B cell (primary cell): ENCODE measurements around the gene INKA1. TPM values are rescaled to one million over a fixed set of nuclear protein-coding genes. Genes with fewer than 3 reads are reported as not detected.

Source experiments
- ATAC-seq: fragments of 200-7000 bp; cut with Tn5 transposase; one replicate; pipeline ENCODE4 v1.10.0; 2021; ENCODE audit warnings: low read depth, mild to moderate bottlenecking, moderate number of reproducible peaks, moderate library complexity
- CTCF ChIA-PET: fragments of 350-600 bp; sonication (Branson Sonifier 250); formaldehyde crosslinking; loops from one replicate; lab custom pipeline; 2021; ENCODE audit warnings: antibody characterized with exemption, inconsistent platforms; lab: Charles Lee
- POLR2A ChIA-PET: fragments of 350-600 bp; sonication (Branson Sonifier 250); formaldehyde crosslinking; loops from one replicate; lab custom pipeline; 2021; ENCODE audit warnings: antibody characterized with exemption; lab: Charles Lee
- DNase-seq: peaks from one replicate; pipeline ENCODE4 v3.0.0; 2013
- H2AFZ ChIP-seq: 2 replicates; pipeline ENCODE4 v1.6.1; 2012; ENCODE audit warnings: mild to moderate bottlenecking, low read depth, low read length; ENCODE audit not compliant: insufficient read depth, poor library complexity, severe bottlenecking
- H3K27ac ChIP-seq, 2 donors: 1 replicate in 1 of 2; 2 replicates in 1 of 2; pipeline ENCODE4 v1.5.1; 2012 to 2013; ENCODE audit warnings: low read length in 2 of 2, mild to moderate bottlenecking in 2 of 2, moderate library complexity in 1 of 2
- H3K27me3 ChIP-seq, 4 experiments: fragments of 200-600 bp in 1 of 4; sonication (generic) in 1 of 4; replicated peaks in 1 of 4; 1 replicate in 2 of 4; 2 replicates in 2 of 4; pipeline versions ENCODE4 v1.6.1 to v1.7.0; 2013 to 2016; ENCODE audit warnings: low read length in 3 of 4, mild to moderate bottlenecking in 2 of 4, mixed read lengths in 1 of 4, moderate library complexity in 1 of 4; ENCODE audit not compliant: insufficient read depth in 4 of 4, control insufficient read depth in 3 of 4; ENCODE audit errors: control extremely low read depth in 1 of 4
- H3K36me3 ChIP-seq, 2 experiments: replicated peaks in 1 of 2; 1 replicate in 1 of 2; 2 replicates in 1 of 2; pipeline versions ENCODE4 v1.6.1 to v1.7.1; 2013; ENCODE audit warnings: low read length in 1 of 2; ENCODE audit not compliant: insufficient read depth in 2 of 2, control insufficient read depth in 1 of 2; ENCODE audit errors: control extremely low read depth in 1 of 2, extremely low read depth in 1 of 2
- H3K4me1 ChIP-seq, 2 donors: fragments of 200-600 bp in 1 of 2; sonication (generic) in 1 of 2; 1 replicate in 1 of 2; 2 replicates in 1 of 2; pipeline versions ENCODE4 v1.5.1 to v1.6.1; 2013 to 2017; ENCODE audit warnings: low read length in 2 of 2; ENCODE audit not compliant: control insufficient read depth in 2 of 2, insufficient read depth in 2 of 2
- H3K4me2 ChIP-seq: replicated peaks from 2 replicates; pipeline ENCODE3; 2012; ENCODE audit warnings: mild to moderate bottlenecking, low read depth, low read length; ENCODE audit not compliant: poor library complexity, severe bottlenecking
- H3K4me3 ChIP-seq, 5 experiments: fragments of 200-600 bp in 1 of 5; sonication (generic) in 1 of 5; 1 replicate in 3 of 5; 2 replicates in 2 of 5; pipeline versions ENCODE4 v1.5.1 to v1.7.0; 2011 to 2016; ENCODE audit warnings: low read length in 4 of 5, mild to moderate bottlenecking in 4 of 5, low read depth in 2 of 5, control low read depth in 1 of 5, moderate library complexity in 1 of 5; ENCODE audit not compliant: insufficient read depth in 1 of 5; ENCODE audit errors: control extremely low read depth in 1 of 5, extremely low read depth in 1 of 5
- H3K79me2 ChIP-seq: fragments of 200-600 bp; sonication (generic); one replicate; pipeline ENCODE4 v1.6.0; 2016; ENCODE audit warnings: low read length; ENCODE audit not compliant: control insufficient read depth, insufficient read depth
- H3K9ac ChIP-seq: fragments of 200-600 bp; sonication (generic); 2 replicates; pipeline ENCODE4 v1.6.1; 2017; ENCODE audit warnings: mild to moderate bottlenecking, low read length, moderate library complexity
- H3K9me3 ChIP-seq, 3 donors: one replicate each; pipeline versions ENCODE4 v1.6.1 to v1.7.1; 2013; ENCODE audit warnings: low read length in 2 of 3; ENCODE audit not compliant: control insufficient read depth in 2 of 3, insufficient read depth in 1 of 3; ENCODE audit errors: control extremely low read depth in 1 of 3
- H4K20me1 ChIP-seq: 2 replicates; pipeline ENCODE4 v1.6.0; 2012; ENCODE audit warnings: mild to moderate bottlenecking, low read length; ENCODE audit not compliant: insufficient read depth, control insufficient read depth, poor library complexity, severe bottlenecking
- H3K27ac Mint-ChIP-seq: one replicate; pipeline ENCODE4 v1.8.0; 2021; ENCODE audit warnings: mixed read lengths
- H3K27me3 Mint-ChIP-seq: one replicate; pipeline ENCODE4 v1.8.0; 2021; ENCODE audit warnings: mixed read lengths
- H3K4me1 Mint-ChIP-seq: one replicate; pipeline ENCODE4 v1.8.0; 2021; ENCODE audit warnings: mixed read lengths
- H3K4me3 Mint-ChIP-seq: one replicate; pipeline ENCODE4 v1.8.0; 2021; ENCODE audit warnings: mixed read lengths
- H3K9me3 Mint-ChIP-seq: one replicate; pipeline ENCODE4 v1.8.0; 2022; ENCODE audit warnings: mixed read lengths; ENCODE audit not compliant: insufficient read depth
- EZH2 ChIP-seq: IDR thresholded peaks from 2 replicates; pipeline ENCODE4 v1.6.1; 2012; ENCODE audit warnings: borderline replicate concordance, low read depth, mild to moderate bottlenecking, moderate library complexity, low read length; ENCODE audit not compliant: insufficient read depth, poor library complexity, severe bottlenecking
- WGBS: methylation state at CpG from one replicate; pipeline ENCODE4 v1.1.5; 2013; ENCODE audit warnings: missing lambda C conversion rate; ENCODE audit not compliant: insufficient coverage; 5-methylcytosine and 5-hydroxymethylcytosine counted together
- intact Hi-C: fragments of 100-400 bp; cut with micrococcal nuclease; formaldehyde crosslinking; loops from one replicate; pipeline ENCODE4 v1.10.0; 2022
- polyA plus RNA-seq: library from polyadenylated mRNA; depleted of rRNA; stranded (reverse); fragments of >200 nt; gene quantifications from 2 replicates; pipeline ENCODE4 v1.2.3, GENCODE V29; 2012
- total RNA-seq, 2 donors: library from RNA; stranded (reverse); fragments of 120-200 nt in 1 of 2; gene quantifications; 1 replicate in 1 of 2; 2 replicates in 1 of 2; pipeline versions ENCODE4 v1.2.3 to v1.2.4, GENCODE V29; 2013 to 2022
- TF ChIP-seq, protein P1 (sequence below): fragments of 200-600 bp; IDR thresholded peaks from one replicate; pipeline ENCODE4 v1.8.0; 2022; ENCODE audit warnings: antibody characterized with exemption, mild to moderate bottlenecking

INKA1 gene
- total and polyA plus RNA-seq, 2 donors (not counting 1 experiment from before 2014, with no cell fraction given): 24.0 to 28.2 TPM

DNA sequence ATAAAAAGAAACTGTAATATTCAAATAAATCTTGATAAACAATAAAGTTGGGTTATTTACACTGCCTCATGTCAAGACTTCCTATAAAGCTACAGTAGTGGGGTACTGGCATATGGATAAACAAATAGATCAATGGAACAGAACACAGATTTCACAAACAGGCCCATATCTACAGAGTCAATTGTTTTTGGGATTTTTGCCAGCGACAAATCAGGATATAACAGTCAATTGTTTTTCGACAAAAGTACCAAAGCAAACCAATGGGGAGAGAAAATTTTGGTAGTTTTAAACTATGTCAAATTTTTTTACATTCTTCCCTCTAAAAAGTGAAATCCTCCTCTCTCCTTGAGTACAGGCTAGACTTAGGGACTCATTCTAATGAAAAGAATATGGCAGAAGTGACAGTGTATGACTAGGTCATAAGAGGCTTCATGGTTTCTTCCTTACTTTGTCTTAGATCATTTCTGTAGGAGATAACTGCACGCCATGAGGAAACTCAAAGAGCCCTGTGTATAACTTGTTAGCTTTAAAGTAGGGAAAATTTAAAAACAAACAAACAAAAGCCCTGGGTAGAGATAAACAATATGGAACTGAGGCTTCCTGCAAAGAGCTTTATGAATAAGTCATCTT is 33.7 kb upstream of the INKA1 start:
- intact Hi-C loops: no loop called here
- POLR2A ChIA-PET: no interaction called here
- no peaks in the 10 kb centered on the region for H3K27me3 Mint-ChIP-seq

DNA sequence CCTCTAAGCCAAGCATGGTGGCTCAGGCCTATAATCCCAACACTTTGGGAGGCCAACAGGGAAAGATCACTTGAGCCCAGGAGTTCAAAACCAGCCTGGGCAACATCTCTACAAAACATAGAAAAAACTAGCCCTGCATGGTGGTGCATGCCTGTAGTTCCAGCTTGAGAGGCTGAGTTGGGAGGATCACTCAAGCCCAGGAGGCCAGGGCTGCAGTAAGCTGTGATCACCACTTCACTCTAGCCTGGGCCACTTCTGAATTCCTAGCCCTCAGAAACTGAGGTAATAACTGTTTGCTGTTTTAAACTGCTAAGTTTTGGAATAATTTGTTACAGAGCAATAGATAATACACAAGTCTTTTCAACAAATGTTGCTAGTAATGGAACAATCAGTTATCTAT is 33.1 kb upstream of the INKA1 start:
- Histone ChIP-seq H3K27ac (no peak overlapping the region), H3K79me2 (peaks cover 94% of the 10 kb centered on the region), H3K4me3 (no peak overlapping the region), H4K20me1 (peaks cover 70% of the 10 kb centered on the region), H3K4me2 (no peak overlapping the region), H3K4me1 (no peaks in the 10 kb centered on the region), H3K27me3 (no peaks in the 10 kb centered on the region), H2AFZ (no peak overlapping the region), H3K9ac (no peak overlapping the region), H3K36me3 (peaks cover 0 to 16% of the 10 kb centered on the region in 2 experiments), H3K9me3 (no peaks in the 10 kb centered on the region)
- no peaks in the 10 kb centered on the region for H3K9me3 Mint-ChIP-seq
- ChIA-PET CTCF (no interaction called here), POLR2A (no interaction called here)
- no peak for DNase-seq
- TF ChIP-seq, protein P1, sequence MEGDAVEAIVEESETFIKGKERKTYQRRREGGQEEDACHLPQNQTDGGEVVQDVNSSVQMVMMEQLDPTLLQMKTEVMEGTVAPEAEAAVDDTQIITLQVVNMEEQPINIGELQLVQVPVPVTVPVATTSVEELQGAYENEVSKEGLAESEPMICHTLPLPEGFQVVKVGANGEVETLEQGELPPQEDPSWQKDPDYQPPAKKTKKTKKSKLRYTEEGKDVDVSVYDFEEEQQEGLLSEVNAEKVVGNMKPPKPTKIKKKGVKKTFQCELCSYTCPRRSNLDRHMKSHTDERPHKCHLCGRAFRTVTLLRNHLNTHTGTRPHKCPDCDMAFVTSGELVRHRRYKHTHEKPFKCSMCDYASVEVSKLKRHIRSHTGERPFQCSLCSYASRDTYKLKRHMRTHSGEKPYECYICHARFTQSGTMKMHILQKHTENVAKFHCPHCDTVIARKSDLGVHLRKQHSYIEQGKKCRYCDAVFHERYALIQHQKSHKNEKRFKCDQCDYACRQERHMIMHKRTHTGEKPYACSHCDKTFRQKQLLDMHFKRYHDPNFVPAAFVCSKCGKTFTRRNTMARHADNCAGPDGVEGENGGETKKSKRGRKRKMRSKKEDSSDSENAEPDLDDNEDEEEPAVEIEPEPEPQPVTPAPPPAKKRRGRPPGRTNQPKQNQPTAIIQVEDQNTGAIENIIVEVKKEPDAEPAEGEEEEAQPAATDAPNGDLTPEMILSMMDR: no peak
- TF ChIP-seq EZH2: no peak
- H3K27me3 Mint-ChIP-seq: no peaks in the 10 kb centered on the region
- no peak overlapping the region for H3K27ac Mint-ChIP-seq
- intact Hi-C loops: no loop called here
- ATAC-seq: no peak
- H3K4me3 Mint-ChIP-seq: no peak overlapping the region
- H3K4me1 Mint-ChIP-seq: peaks cover 18% of the 10 kb centered on the region

More for the DNA sequence above, 33.7 kb upstream of the INKA1 start:
- Histone ChIP-seq H3K36me3 (peaks cover 0 to 17% of the 10 kb centered on the region in 2 experiments), H4K20me1 (peaks cover 71% of the 10 kb centered on the region), H3K79me2 (peaks cover 94% of the 10 kb centered on the region), H2AFZ (no peak overlapping the region), H3K27me3 (no peaks in the 10 kb centered on the region), H3K4me3 (no peak overlapping the region), H3K4me1 (no peaks in the 10 kb centered on the region), H3K27ac (no peak overlapping the region), H3K4me2 (no peak overlapping the region), H3K9ac (no peak overlapping the region), H3K9me3 (no peaks in the 10 kb centered on the region)
- no CpG with 5 or more reads among the region's 3 CpGs for WGBS
- no peak for ATAC-seq
- CTCF ChIA-PET: no interaction called here
- Mint-ChIP-seq H3K4me1 (peaks cover 18% of the 10 kb centered on the region), H3K27ac (no peak overlapping the region), H3K9me3 (no peaks in the 10 kb centered on the region), H3K4me3 (no peak overlapping the region)
- TF ChIP-seq, protein P1: no peak
- no peak for TF ChIP-seq EZH2
- no peak for DNase-seq
